ENCODE measurements around the gene CALR. TPM values are rescaled to one million over a fixed set of nuclear protein-coding genes. Genes with fewer than 3 reads are reported as not detected.

CALR gene
- total and polyA plus RNA-seq, 9 of the 15 experiments (the other 6 are each of a cell fraction or from before 2014, with no cell fraction given): 126 to 811 (median 642) TPM

- in situ Hi-C loops (cut with MboI) (no loop called here), intact Hi-C loops (cut with micrococcal nuclease) (no loop called here)
- WGBS (ENCODE audit: insufficient coverage, low coverage, missing lambda C conversion rate): 97% methylated on average over 28 of the region's 30 CpGs
- H3K9me3 ChIP-seq (replicated peaks; ENCODE audit: control insufficient read depth, insufficient read depth, low read depth, low read length): no peaks in the 10 kb centered on the region
- no peak overlapping the region for H2AFZ ChIP-seq (ENCODE audit: low read depth, low read length)
- H3K4me3 ChIP-seq: no peak overlapping the region
- no peak overlapping the region for H3K27ac ChIP-seq (ENCODE audit: extremely low read depth, low read depth, low read length)
- peak overlapping the region in 1 of 2 experiments; percentile 53; a peak in 2 of 4 replicates for H3K9ac ChIP-seq (ENCODE audit: insufficient read depth in 1 of 2, low read depth in 2 of 2, low read length in 2 of 2)
- H3K36me3 ChIP-seq (ENCODE audit: control insufficient read depth, insufficient read depth, low read length): peaks cover 77% of the 10 kb centered on the region
- H3K4me1 ChIP-seq (replicated peaks in 1 of 2; ENCODE audit: control insufficient read depth in 2 of 2, insufficient read depth in 2 of 2, low read length in 2 of 2): peaks cover 11 to 32% of the 10 kb centered on the region in 2 experiments; a peak in 4 of 5 replicates
- no peaks in the 10 kb centered on the region; the same call in 1 of the 2 replicates for H4K20me1 ChIP-seq (replicated peaks; ENCODE audit: control insufficient read depth, insufficient read depth, low read length)
- ChIA-PET CTCF (ENCODE audit: low intra/inter-chr PET ratio) (no interaction called here), POLR2A (interaction anchor here (1.0 to 2.3 kb wide), 5 partner anchors 7 to 145 kb away, joined by 3 to 14 read pairs (median 4); partner anchors contain the start of genes CALR and GADD45GIP1)
- BruUV-seq (replicated peaks): no TSS peak
- FAIRE-seq (no peak), ATAC-seq (no peak), DNase-seq (ENCODE audit: extremely low read depth in 1 of 4, low spot score in 3 of 4) (no peak)
- no peak for TF ChIP-seq ELK3 (CRISPR knock-in tag; IDR thresholded peaks at IDR 0.05)
- no peak for TF ChIP-seq NONO (IDR thresholded peaks at IDR 0.05; ENCODE audit: low read depth in 2 of 2, low read length in 1 of 2)
- no peak for TF ChIP-seq ETS2 (tag; IDR thresholded peaks at IDR 0.05; ENCODE audit: borderline replicate concordance, poor library complexity, severe bottlenecking)
- TF ChIP-seq BRD4 (IDR thresholded peaks at IDR 0.05): no peak
- TF ChIP-seq POLR2G (IDR thresholded peaks at IDR 0.05; ENCODE audit: low read depth, low read length): peak; percentile 49; the same call in 1 of the 2 replicates
- no peak for TF ChIP-seq XRCC5 (IDR thresholded peaks at IDR 0.05; ENCODE audit: low read depth, low read length)
- TF ChIP-seq RBFOX2 (IDR thresholded peaks at IDR 0.05; ENCODE audit: low read depth, low read length): peak; percentile 68
- TF ChIP-seq SOX6 (IDR thresholded peaks at IDR 0.05): no peak
- TF ChIP-seq MAFF (IDR thresholded peaks at IDR 0.05; ENCODE audit: low read length): no peak
- TF ChIP-seq ZNF584 (CRISPR knock-in tag; IDR thresholded peaks at IDR 0.05; ENCODE audit: low read depth): no peak
- peaks cover 48% of the 10 kb centered on the region for H3K79me2 ChIP-seq (ENCODE audit: control insufficient read depth, insufficient read depth, low read length)
- H3K9me1 ChIP-seq (ENCODE audit: control insufficient read depth, insufficient read depth, low read length): peaks cover 5% of the 10 kb centered on the region
- H3K27me3 ChIP-seq (ENCODE audit: control insufficient read depth in 2 of 2, insufficient read depth in 2 of 2, low read length in 2 of 2): no peaks in the 10 kb centered on the region
- H3K4me2 ChIP-seq (ENCODE audit: insufficient read depth, low read length): no peak overlapping the region
These were observed 10.4 kb downstream of the CALR start for GRCh38 chr19:12948612-12949362.
